ENCODE measurements around the gene FAM229B.

The FAM229B gene

GRCh38 chr6:112109262-112109661, 21.9 kb downstream of the FAM229B start:
- H3K27ac ChIP-seq: no peak overlapping the region
- TF ChIP-seq CTCF (conservative IDR thresholded peaks at IDR 0.05) (no peak), ZFX (IDR thresholded peaks at IDR 0.05) (no peak)

GRCh38 chr6:112113431-112113830, 26.0 kb downstream of the FAM229B start:
- no peak overlapping the region for H3K27ac ChIP-seq
- no peak for TF ChIP-seq CTCF (conservative IDR thresholded peaks at IDR 0.05)
- TF ChIP-seq ZFX (IDR thresholded peaks at IDR 0.05): no peak

GRCh38 chr6:112113918-112114317, 26.5 kb downstream of the FAM229B start:
- TF ChIP-seq ZFX (IDR thresholded peaks at IDR 0.05): no peak
- no peak for TF ChIP-seq CTCF (conservative IDR thresholded peaks at IDR 0.05)
- no peak overlapping the region for H3K27ac ChIP-seq

- no peak overlapping the region for H3K27ac ChIP-seq
- TF ChIP-seq ZFX (IDR thresholded peaks at IDR 0.05) (no peak), CTCF (conservative IDR thresholded peaks at IDR 0.05) (no peak)
Observed at GRCh38 chr6:112114577-112115223, 27.3 kb downstream of the FAM229B start.

- H3K27ac ChIP-seq: no peak overlapping the region
- TF ChIP-seq ZFX (IDR thresholded peaks at IDR 0.05) (no peak), CTCF (conservative IDR thresholded peaks at IDR 0.05) (no peak; the same call in 1 of the 2 replicates)
Observed at GRCh38 chr6:112116221-112116620, 28.8 kb downstream of the FAM229B start.

GRCh38 chr6:112117554-112117953, 30.2 kb downstream of the FAM229B start:
- H3K27ac ChIP-seq: no peak overlapping the region
- TF ChIP-seq CTCF (conservative IDR thresholded peaks at IDR 0.05) (no peak), ZFX (IDR thresholded peaks at IDR 0.05) (no peak)

- no peak for TF ChIP-seq CTCF (conservative IDR thresholded peaks at IDR 0.05)
- TF ChIP-seq ZFX (IDR thresholded peaks at IDR 0.05): no peak
- H3K27ac ChIP-seq: no peak overlapping the region
Observed at GRCh38 chr6:112118034-112118433, 30.6 kb downstream of the FAM229B start.

Measured in C4-2B (cell line).